Endometrial microvascular endothelial cells (primary cell): ENCODE data around the gene MAPK7. TPM values are rescaled to one million over a fixed set of nuclear protein-coding genes. Genes with fewer than 3 reads are reported as not detected.

ENCODE experiments used
- in situ Hi-C: cut with HindIII; loops from 2 replicates; pipeline ENCODE4 v1.10.0; 2017; ENCODE audit warnings: low sequenced_read_pairs, low pct_unique_long_range_greater_than_20kb; ENCODE audit errors: inconsistent ontology term
- total RNA-seq: library from RNA; depleted of rRNA; stranded (reverse); fragments of >200 nt; gene quantifications from one replicate; pipeline ENCODE4 v1.2.3, GENCODE V29; 2015; ENCODE audit errors: inconsistent ontology term

MAPK7 gene
- total RNA-seq, 1 donor from 2014 or later, result 21.9 TPM

DNA sequence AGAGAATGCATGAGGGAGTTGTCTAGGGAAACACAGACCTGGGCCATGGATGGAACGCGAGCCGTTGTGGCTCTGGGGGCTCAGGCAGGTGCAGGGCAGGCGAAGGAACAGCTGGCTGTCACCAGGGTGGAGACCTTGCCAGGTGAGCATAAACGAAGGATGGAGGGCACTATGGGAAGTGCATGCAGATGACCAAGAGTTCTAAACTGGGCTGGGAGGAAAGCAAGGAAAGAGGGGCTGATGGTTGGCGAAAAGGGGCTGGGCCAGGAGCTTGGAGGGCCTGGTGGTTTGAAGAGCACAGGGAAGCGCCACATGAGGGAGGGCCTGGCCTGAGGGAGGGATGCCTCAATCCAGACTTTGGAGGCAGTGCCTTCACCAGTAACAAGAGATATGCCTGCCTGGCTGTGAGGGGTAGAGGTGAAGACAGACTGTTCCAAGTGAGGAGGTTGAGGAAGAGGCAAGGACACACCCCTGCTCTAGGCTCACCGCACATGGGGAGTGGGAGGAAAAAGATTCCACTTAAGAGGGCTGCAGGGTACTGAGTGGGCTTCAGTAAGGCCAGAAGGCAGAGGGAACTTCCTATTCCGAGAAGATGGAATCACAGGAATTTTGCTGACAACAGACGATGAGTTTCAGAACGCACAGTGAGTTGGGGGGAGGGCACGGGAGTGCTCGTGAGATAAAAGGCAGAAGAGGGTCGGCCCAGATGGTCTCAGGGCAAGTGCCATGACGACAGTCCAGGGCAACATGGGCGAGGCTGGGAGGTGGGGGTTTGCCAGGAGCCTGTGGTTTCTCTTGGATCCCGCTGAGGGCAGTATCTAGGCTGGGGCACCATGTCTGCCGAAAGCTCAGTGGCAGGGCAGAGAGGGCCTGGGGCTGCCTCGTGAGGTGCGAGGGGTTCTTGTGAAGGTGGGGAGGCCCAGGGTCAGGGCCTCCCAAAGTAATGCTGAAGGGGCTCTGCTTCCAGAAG, 36.4 kb upstream of the MAPK7 start:
- in situ Hi-C loops, result no loop called here

DNA sequence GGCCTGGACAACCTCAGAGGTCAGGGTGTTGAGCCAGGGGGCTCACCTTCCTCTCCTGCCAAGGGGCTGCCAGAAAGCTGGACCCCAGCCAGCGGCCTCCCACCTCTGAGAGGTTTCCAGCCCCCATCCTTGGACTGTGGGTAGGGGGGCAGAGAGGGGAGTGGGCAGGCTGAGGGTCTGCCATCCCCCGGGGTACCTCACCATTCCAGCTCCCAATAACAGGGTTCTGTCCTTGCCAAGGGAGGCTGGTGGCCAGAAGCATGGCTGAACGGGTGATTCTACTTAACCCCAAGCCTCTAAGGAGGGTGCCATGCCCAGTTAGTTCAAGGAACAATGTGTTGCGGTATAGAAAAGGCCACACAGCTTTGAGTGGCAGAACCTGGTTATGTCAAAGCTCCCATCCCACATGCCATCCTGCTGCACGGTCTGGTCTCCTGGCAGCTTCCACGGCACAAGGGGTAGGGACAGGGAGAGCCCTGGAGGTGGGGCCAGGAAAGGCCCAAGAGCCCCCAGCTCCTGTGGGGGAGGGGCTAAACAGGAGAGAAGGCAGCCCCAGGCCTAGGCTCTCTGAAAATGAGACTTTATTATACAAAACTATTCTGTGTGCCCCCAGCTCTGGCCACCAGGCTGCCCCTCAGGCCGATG, 35.6 kb upstream of the MAPK7 start:
- in situ Hi-C loops, result no loop called here

DNA sequence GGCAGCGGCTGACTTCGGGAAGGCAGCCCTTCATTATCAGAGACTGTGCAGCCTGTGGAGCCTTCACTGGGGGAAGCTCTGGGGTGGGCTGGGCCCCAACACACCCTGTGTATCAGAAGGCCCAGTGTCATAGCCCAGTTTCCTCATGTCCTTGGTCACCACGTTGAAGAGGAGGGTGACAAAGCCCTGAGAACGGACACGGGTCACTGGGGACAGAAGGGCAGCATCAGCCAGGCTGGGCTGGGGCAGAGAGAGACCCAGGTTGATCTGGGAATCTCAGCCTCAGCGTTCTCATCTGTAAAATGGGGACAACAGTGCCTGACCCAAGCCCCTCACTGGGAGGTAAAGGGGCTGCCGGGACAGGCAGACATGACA, 35.1 kb upstream of the MAPK7 start:
- in situ Hi-C loops, result no loop called here

DNA sequence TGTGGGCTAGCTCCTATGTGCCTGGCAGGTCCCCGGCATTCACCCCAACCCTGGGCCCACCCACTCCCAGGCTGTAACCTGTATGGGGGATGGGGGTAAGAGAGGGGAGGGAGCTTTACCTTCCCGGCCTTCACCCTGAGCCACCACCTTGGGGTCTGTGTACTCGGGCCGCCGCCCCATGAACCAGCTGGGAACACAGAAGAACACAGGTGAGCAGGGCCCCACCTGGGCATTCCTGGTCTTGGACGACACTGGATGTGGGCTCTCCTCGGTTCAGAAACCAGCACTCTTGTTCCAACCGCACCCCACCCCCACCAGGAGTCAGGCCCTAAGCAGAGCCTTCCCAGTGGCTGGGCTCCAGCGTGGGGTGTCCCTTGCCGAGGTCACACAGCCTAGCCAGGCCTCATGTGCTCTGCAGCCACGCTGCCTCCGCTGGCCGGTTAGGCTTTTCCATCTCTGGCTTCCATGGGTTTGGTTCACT, 34.6 kb upstream of the MAPK7 start:
- in situ Hi-C loops, result no loop called here

DNA sequence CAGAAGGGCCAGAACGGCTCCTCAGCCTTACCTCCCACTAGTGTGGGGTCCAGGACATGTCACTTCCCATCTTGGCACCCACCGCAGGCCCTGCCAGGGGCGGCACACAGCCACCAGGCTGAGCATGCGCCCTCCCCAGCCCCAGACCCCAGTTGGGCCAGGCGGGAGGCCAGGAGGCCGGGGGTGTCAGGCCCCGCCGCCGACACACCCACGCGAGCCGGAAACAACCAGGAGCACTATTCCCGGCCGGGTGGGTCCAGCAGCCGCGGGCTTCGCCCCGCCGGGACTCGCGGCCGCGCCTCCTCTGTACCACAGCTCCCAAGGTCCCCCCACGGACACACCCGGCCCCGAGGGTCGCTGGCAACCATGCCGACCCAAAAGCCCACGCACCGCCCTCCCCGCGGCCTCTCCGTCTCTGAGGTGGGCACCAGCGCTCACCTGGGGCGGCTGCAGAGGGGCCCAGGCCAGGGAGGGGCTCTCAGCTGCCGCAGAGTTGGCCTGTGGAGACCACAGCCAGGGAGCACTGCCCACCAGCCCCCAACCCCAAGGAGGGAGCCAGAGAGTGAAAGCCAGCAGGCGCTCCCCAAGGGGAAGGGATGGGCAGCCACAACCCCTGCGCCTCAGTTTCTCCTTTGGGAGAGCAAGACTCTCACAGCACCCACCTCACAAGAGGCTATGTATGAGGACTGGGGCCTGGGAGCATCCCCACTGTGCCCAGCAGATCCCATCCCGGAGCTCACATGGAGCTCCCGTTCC, 33.8 kb upstream of the MAPK7 start:
- in situ Hi-C loops, result no loop called here

DNA sequence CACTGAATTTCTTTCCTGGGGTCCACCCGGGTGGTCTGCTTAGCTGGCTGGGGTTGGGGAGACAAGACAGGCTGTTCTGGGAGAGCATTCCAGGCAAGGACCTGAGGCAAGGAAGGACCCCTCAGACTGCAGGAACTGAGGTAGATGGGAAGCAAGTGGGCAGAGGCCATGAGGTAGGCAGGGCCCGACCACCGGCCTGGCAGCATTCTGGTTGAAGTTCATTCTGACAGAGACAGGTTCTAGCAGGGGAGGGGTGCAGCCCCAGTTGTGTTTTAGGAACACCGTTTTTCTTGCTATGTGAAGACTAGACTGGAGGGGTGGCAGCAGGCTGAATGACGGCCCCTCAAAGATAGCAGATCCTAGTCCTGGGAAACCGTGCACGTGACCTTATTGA, 33.2 kb upstream of the MAPK7 start:
- in situ Hi-C loops, result no loop called here

DNA sequence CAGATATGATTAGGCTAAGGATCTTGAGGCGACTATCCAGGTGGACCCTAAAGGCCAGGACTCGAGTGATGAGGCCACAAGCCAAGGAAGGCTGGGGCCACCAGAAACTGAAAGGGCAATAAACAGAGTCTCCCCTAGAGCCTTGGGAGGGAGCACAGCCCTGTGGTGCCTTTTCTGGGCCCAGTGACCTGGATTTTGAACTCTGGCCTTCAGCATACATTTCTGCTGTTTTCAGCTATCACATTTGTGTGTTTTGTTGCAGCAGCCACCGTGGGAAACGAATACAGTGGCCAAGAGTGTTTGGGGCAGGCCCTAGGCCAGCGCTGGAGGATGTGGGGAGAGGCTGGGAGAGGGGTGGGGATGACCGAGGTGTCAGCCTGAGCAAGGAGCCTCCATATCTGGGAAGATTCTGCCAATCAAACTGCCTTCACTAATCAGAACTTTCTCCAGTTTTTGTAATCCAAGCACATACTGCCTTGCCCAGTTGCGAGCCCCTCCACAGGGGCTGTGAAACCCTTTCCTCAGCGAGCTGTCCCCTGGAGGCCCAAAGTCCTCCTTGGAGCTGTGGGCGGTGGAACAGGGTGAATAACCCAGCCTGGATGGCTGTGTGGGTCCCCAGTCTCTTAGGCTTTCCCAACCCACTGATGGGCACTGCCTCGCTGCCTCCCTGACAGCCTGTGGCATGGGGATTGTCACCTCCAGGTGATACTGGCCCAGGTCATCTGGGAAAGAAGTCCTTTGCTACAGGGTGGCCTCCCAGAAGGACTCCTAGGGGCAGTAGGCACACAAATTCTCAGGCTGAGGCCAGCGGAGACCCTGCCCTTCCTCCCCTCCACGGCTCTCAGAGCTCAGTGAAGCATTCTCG, 32.6 kb upstream of the MAPK7 start:
- in situ Hi-C loops, result no loop called here

DNA sequence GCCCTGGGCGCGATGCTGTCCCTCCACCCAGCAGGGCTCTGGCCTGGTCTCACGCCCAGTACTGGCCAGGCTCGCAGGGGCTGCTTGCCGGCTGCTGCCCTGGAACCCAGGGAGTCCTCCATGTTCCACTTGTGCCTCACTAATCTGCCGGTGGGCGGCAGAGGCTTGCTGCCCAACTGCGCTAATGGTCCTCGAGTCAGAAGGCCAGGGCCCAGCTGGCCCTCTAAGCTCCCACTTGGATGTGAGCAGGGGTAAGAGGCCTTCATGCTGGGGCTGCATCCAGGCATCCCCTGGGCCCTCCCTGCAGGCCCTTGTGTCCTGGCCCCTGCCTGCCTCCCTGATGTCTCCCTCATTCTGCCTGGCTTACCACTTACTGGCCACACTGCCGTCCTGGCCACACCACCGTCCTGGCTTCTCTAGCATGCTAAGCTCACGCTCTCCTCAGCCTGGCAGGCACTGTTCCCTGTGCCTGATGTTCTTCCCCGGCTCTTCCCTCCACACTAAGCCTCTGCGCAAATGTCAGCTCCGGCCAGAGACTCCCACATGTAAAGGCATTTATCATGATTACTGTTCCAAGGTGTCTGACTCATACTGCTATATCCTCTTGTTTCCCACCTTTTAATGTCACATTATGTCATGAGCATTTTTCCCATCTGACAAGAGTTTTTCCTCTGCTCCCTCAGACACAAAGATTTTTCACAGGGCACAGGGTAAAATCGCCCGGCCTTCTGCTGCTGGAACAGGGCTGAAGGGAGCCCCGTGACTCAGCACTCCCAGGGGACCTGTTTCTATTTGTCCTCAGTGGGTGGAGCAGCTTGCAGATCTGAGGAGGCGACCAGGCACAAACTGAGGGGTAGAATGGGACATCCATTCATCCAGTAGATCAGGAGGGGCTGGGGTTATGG, 31.7 kb upstream of the MAPK7 start:
- in situ Hi-C loops, result no loop called here

DNA sequence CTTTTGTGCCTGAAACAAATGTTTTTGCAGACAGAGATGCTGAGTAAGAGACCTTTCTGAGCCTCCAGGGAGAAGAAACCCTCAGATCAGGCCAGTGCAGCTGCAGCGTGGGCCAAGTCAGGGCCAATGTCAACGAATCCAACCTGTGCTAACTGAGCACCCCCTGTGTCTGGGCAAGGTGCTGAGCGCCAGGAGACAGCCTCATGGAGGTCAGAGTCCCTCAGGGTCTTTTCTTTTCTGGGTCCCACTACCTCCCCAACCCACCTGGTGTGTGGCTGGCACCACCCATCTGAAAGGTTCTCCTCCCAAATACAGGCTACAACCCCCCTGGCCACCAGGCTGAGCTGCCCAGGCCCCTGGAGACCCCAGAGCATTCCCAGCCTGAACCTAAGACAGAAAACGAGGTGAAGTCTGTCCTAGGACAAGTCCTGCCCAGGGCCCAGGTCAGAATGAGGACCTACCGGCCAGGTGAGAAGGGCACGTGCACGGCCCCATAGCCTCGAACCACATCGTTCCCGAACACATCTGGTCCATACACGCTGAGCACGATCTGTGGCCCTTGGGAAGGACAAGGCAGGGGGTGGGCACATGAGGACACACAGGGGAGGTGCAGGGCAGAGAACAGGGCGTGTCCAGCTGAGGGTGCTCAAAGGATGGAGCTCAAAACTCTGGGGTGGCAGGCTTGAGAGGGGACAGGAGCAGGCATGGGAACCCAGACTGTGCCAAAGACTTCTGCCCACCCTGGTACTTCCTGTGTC, 30.8 kb upstream of the MAPK7 start:
- in situ Hi-C loops, result no loop called here

DNA sequence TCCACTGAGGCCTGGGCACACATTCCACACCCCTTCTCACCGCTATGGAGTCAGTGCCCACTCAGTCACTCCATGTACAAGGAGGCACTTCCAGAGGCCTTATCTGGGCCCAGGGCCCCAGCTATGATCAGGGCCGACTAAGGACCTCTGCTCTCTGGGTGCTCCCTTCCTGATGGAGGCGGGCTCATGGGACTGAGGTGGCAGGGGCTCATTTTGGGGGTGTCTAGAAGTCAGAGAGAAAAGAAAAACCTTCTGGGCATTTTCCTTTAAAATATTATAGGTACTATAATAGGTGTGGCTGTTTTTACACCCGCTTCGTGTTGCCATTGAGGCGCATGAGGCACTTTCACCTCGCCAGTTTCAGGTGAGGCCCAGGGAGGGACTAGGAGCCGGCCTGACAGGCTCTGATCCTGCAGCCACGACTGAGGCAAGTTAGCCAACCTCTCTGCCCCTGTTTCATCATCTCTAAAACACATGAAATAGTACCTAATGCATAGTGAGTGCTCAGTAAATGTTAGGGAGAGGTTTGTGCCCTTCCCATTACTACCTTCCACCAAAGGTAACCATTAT, 30.1 kb upstream of the MAPK7 start:
- in situ Hi-C loops, result no loop called here

DNA sequence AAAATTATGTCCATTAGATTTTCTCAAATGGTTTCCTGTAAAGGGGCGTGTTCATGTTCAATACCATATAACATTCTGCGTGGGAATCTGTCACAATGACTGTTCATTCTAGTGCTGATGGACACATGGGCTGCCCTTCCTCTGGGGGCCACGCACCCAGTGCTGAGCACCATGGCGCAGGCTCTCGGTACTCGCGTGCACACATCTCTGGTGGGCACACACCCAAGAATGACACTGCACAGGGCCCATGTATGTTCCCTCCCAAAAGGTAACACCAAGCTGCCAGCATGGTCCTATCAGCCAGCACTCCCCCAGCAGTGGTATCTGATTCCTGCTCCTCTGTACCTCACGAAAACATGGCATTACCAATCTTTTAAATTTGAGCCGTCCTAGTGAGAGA, 29.5 kb upstream of the MAPK7 start:
- in situ Hi-C loops, result no loop called here

DNA sequence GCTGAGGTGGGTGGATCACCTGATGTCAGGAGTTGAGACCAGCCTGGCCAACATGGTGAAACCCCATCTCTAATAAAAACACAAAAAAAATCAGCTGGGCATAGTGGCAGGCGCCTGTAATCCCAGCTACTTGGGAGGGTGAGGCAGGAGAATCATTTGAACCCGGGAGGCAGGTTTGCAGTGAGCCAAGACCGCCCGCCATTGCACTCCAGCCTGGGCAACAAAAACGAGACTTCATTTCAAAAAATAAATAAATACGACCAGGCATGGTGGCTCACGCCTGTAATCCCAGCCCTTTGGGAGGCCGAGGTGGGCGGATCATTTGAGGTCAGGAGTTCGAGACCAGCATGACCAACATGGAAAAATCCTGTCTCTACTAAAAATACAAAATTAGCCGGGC, 24.9 kb upstream of the MAPK7 start:
- in situ Hi-C loops, result loop anchor here (25.0 kb wide), 1 partner anchor 109 kb away; no protein-coding TSS in a partner anchor

DNA sequence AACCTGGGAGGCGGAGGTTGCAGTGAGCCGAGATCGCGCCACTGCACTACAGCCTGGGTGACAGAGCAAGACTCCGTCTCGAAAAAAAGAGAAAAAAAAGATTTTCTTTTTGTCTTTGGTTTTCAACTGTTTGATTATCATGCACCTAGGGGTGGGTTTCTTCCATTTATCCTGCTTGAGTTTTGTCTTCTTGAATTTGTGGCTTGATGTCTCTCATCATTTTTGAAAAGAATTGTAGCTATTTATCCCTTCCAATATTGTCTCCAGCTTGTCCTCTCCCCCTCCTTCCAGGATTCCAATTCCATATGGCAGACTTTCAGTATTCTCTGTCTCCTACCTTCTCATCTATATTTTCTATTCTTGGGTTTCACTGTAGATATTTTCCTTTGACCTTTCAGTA, 23.6 kb upstream of the MAPK7 start:
- in situ Hi-C loops, result loop anchor here (25.0 kb wide), 1 partner anchor 108 kb away; no protein-coding TSS in a partner anchor

DNA sequence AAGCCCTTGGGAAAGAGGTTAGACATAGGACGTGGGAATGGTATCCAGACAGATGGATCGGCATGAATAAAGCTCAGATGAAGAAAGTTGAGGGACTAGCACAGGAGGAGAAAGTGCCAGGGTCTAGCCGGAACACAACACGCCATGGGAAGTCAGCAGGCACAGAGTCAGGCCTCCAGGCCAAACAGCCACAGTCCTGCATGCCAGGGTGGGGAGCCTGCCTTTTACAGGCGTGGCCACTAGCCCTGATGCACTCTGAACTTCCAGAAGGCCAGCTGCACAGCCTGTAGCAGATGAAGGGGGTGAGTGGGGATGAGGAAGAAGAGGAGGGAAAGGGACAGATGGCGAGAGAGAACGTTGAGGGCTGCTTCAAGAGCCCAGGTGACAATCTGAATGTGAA, 20.9 kb upstream of the MAPK7 start:
- in situ Hi-C loops, result loop anchor here (25.0 kb wide), 1 partner anchor 105 kb away; no protein-coding TSS in a partner anchor

DNA sequence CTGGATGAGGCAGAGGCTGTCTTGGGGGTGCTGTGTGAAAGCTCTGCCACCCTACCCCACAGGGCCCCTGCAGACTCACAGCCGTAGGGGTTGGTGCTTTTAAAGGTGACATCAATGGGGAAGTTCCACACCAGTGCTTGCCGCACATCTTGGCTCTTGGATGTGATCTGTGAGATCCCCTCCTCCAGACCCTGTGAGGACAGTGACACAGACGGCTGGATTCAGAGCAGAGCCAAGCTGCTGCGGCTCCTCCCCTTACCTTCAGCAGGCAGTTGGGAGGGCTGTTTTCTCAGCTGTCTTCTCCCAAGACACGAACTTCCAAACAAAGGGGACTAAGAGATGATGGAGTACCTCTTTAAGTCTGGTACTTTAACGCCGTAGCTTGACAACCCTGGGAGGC, 20.5 kb upstream of the MAPK7 start:
- in situ Hi-C loops, result loop anchor here (25.0 kb wide), 1 partner anchor 105 kb away; no protein-coding TSS in a partner anchor

DNA sequence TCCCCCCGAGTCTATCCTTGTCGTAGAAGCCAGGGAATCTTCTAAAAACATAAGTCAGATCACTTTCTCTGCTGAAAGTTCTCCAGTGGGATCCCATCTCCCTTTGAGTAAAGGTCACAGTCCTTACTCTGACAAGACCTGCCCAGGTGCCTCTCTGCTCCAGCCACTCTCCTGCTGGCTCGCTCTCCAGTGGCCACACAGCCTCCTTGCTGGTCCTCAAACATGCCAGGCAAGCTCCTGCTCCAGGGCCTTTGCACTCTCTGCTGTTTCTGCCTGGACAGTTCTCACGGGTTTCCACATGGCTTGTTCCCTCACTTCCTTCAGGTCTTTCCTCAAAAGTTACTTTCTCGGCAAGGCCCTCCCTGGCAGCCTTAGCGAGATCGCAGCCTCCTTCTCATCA, 19.1 kb upstream of the MAPK7 start:
- in situ Hi-C loops, result loop anchor here (25.0 kb wide), 1 partner anchor 103 kb away; no protein-coding TSS in a partner anchor
